ENCODE measurements around the gene SHB. TPM values are rescaled to one million over a fixed set of nuclear protein-coding genes. Genes with fewer than 3 reads are reported as not detected.

SHB gene
- total RNA-seq, 4 donors from 2014 or later, result 27.6 to 42.6 (median 34.5) TPM

DNA sequence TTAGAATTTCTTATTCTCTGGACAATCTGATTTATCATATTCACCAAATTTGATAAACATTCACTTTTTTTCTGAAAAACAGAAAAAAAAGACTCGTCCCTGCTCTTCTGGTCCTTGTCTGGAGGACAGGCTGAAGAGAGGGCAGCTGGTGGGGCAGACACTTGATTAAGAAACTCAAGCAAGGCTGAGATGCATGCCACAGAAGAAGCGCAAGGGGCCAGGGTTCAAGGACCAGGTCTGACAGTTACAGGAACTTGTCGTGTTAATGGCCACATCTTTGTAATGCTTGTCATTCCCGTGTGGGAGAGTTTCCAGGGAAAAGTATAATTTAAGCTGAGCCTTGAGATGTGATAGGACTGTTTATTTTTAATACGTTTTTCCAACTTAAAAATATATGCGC, 40.6 kb upstream of the SHB start:
- intact Hi-C loops (cut with DNase I; ENCODE audit: low total_unique reads), result no loop called here
- WGBS, 2 donors, result 80 to 82% methylated on average over 6 of the region's 6 CpGs
- TF ChIP-seq, protein P1, sequence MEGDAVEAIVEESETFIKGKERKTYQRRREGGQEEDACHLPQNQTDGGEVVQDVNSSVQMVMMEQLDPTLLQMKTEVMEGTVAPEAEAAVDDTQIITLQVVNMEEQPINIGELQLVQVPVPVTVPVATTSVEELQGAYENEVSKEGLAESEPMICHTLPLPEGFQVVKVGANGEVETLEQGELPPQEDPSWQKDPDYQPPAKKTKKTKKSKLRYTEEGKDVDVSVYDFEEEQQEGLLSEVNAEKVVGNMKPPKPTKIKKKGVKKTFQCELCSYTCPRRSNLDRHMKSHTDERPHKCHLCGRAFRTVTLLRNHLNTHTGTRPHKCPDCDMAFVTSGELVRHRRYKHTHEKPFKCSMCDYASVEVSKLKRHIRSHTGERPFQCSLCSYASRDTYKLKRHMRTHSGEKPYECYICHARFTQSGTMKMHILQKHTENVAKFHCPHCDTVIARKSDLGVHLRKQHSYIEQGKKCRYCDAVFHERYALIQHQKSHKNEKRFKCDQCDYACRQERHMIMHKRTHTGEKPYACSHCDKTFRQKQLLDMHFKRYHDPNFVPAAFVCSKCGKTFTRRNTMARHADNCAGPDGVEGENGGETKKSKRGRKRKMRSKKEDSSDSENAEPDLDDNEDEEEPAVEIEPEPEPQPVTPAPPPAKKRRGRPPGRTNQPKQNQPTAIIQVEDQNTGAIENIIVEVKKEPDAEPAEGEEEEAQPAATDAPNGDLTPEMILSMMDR (IDR thresholded peaks at IDR 0.05), result no peak
- TF ChIP-seq POLR2A (IDR thresholded peaks at IDR 0.05), result no peak
- H3K4me3 ChIP-seq (ENCODE audit: low read depth, poor library complexity, severe bottlenecking), result no peak overlapping the region
- DNase-seq (ENCODE audit: low spot score in 2 of 2), result peak in 1 of 2 donors; percentile 37

GRCh38 chr9:38108326-38108725, 39.3 kb upstream of the SHB start:
- WGBS, 2 donors, result 87 to 93% methylated on average over 1 of the region's 1 CpG
- DNase-seq (ENCODE audit: low spot score in 2 of 2), result peak in 1 of 2 donors; percentile 34
- intact Hi-C loops (cut with DNase I; ENCODE audit: low total_unique reads), result no loop called here
- H3K4me3 ChIP-seq (ENCODE audit: low read depth, poor library complexity, severe bottlenecking), result no peak overlapping the region
- no peak for TF ChIP-seq POLR2A (IDR thresholded peaks at IDR 0.05)
- TF ChIP-seq, protein P1 (IDR thresholded peaks at IDR 0.05), result no peak

DNA sequence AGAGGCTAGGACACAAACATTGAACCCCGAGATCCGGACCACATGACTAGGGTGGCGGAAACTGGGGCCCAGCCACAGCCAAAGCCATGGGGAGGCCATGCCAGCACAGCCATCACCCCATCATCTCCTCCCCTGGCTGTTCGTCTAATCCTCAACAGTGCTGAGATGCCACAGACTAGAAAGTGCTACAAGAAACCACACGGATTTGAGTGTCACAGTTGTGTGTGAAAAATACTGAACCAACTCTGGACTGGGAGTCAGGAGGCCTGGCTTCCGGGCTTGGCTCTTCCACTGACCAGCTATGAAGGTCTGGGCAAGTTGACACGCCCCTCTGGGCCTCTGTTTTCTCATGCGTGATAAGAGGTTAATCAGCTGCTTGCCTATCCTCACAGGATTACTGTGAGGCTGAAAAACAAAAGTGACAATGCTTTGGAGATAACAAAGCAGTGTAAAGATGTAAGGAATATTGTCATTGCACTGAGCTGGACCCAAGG, 38.8 kb upstream of the SHB start:
- no peak overlapping the region for H3K4me3 ChIP-seq (ENCODE audit: low read depth, poor library complexity, severe bottlenecking)
- intact Hi-C loops (cut with DNase I; ENCODE audit: low total_unique reads), result no loop called here
- WGBS, 2 donors, result 87 to 89% methylated on average over 8 of the region's 8 CpGs
- DNase-seq (ENCODE audit: low spot score in 2 of 2), result peak in 1 of 2 donors; percentile 46
- TF ChIP-seq, protein P1 (IDR thresholded peaks at IDR 0.05), result no peak
- TF ChIP-seq POLR2A (IDR thresholded peaks at IDR 0.05), result no peak

DNA sequence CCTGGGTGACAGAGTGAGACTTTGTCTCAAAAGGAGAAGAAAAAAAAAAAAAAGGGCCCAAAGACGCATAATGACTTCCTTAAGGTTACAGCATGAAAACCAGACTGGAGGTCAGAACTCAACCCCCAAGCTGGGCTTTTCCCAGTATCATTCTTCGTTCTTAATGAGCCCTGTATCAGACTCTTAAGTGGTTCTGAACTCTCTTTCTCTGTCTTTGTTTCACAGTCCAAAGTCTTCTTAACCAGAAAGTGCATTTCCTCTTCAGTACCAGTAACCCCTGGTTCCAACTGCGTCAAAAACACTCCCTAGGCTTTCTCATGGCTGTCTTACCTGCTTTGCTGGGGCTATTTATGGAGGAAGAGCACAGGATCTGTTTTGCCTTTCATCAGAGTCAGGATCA, 38.4 kb upstream of the SHB start:
- WGBS, 2 donors, result 94% methylated on average over 3 of the region's 3 CpGs
- no peak for DNase-seq (ENCODE audit: low spot score in 2 of 2)
- intact Hi-C loops (cut with DNase I; ENCODE audit: low total_unique reads), result no loop called here
- TF ChIP-seq POLR2A (IDR thresholded peaks at IDR 0.05), result no peak
- TF ChIP-seq, protein P1 (IDR thresholded peaks at IDR 0.05), result no peak
- H3K4me3 ChIP-seq (ENCODE audit: low read depth, poor library complexity, severe bottlenecking), result no peak overlapping the region

DNA sequence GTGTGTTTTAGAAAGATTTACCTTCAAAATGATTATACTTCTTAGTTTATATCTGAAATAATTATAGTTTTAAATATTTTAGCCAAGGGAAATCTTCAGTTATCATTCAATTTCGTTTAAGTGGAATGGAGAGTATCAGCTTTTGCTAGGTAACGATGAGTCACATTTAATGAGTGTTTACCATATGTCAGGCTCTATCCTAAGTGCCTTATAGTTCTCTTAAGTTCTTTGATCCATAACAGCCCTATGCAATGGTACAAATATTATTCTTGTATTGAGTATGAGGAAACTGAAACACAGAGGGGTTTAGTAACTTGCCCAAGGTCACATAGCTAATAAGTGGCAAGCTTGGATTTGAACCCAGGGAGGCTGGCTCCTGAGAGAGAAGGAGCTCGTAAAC, 37.5 kb upstream of the SHB start:
- 66 to 70% methylated on average over 3 of the region's 3 CpGs for WGBS, 2 donors

More for the DNA sequence above, 37.5 kb upstream of the SHB start:
- TF ChIP-seq, protein P1 (IDR thresholded peaks at IDR 0.05), result no peak
- TF ChIP-seq POLR2A (IDR thresholded peaks at IDR 0.05), result no peak
- H3K4me3 ChIP-seq (ENCODE audit: low read depth, poor library complexity, severe bottlenecking), result no peak overlapping the region
- no peak for DNase-seq (ENCODE audit: low spot score in 2 of 2)
- intact Hi-C loops (cut with DNase I; ENCODE audit: low total_unique reads), result no loop called here

Measured in lower leg skin (tissue), 4 donors.